ENCODE results near the gene MYO18B.

The MYO18B gene

GRCh38 chr22:25712661-25713400 is 29.2 kb upstream of the MYO18B start:
- H3K4me3 ChIP-seq (replicated peaks; ENCODE audit: low read depth, low read length) = no peak overlapping the region
- no peak for DNase-seq (ENCODE audit: low read depth)
- TF ChIP-seq CTCF (IDR thresholded peaks at IDR 0.05; ENCODE audit: low read length, missing control alignments) = no peak

GRCh38 chr22:25714070-25714469 is 27.9 kb upstream of the MYO18B start:
- H3K4me3 ChIP-seq (replicated peaks; ENCODE audit: low read depth, low read length) = no peak overlapping the region
- no peak for TF ChIP-seq CTCF (IDR thresholded peaks at IDR 0.05; ENCODE audit: low read length, missing control alignments)

GRCh38 chr22:25714739-25715138 is 27.2 kb upstream of the MYO18B start:
- no peak for TF ChIP-seq CTCF (IDR thresholded peaks at IDR 0.05; ENCODE audit: low read length, missing control alignments)
- no peak for DNase-seq (ENCODE audit: low read depth)
- H3K4me3 ChIP-seq (replicated peaks; ENCODE audit: low read depth, low read length) = no peak overlapping the region

More at GRCh38 chr22:25714070-25714469, 27.9 kb upstream of the MYO18B start:
- DNase-seq (ENCODE audit: low read depth) = no peak

DNA sequence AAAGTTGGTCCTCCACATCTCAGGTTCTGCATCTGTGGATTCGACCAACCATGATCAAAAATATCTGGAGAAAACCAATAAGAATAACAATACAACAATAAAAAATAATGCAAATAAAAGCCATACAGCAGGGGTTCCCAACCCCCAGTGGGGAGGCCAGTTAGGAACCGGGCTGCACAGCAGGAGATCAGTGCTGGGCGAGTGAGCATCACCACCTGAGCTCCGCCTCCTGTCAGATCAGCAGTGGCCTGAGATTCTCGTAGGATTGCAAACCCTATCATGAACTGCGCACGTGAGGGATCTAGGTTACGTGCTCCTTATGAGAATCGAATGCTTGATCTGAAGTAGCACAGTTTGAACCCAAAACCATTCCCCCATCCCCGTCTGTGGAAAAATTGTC is 25.4 kb upstream of the MYO18B start:
- H3K4me3 ChIP-seq (replicated peaks; ENCODE audit: low read depth, low read length) = no peak overlapping the region

GRCh38 chr22:25718135-25718840 is 23.7 kb upstream of the MYO18B start:
- H3K4me3 ChIP-seq (replicated peaks; ENCODE audit: low read depth, low read length) = no peak overlapping the region
- DNase-seq (ENCODE audit: low read depth) = no peak
- no peak for TF ChIP-seq CTCF (IDR thresholded peaks at IDR 0.05; ENCODE audit: low read length, missing control alignments)

More for the DNA sequence above, 25.4 kb upstream of the MYO18B start:
- no peak for TF ChIP-seq CTCF (IDR thresholded peaks at IDR 0.05; ENCODE audit: low read length, missing control alignments)
- no peak for DNase-seq (ENCODE audit: low read depth)

- TF ChIP-seq CTCF (IDR thresholded peaks at IDR 0.05; ENCODE audit: low read length, missing control alignments) = no peak
- H3K4me3 ChIP-seq (replicated peaks; ENCODE audit: low read depth, low read length) = no peak overlapping the region
- no peak for DNase-seq (ENCODE audit: low read depth)
Observed at GRCh38 chr22:25722223-25722622, 19.8 kb upstream of the MYO18B start.

All from fibroblast of pulmonary artery (primary cell).